HG02610 (cell line): Measurements from ENCODE around the gene UQCRHL.
"Not testable (repeated sequence)": the region's sequence is repeated elsewhere in the genome, so short reads cannot be mapped to it uniquely, and the experiment has no call there.

Experiments used
- ATAC-seq: cut with Tn5 transposase; IDR thresholded peaks from one replicate; pipeline ENCODE4 v1.9.1; 2021; ENCODE audit warnings: mild to moderate bottlenecking, moderate library complexity; ENCODE audit not compliant: unreplicated experiment

The UQCRHL gene

GRCh38 chr1:15835741-15836510 lies 28.5 kb upstream of the UQCRHL start:
- peak; percentile 37 for ATAC-seq

DNA sequence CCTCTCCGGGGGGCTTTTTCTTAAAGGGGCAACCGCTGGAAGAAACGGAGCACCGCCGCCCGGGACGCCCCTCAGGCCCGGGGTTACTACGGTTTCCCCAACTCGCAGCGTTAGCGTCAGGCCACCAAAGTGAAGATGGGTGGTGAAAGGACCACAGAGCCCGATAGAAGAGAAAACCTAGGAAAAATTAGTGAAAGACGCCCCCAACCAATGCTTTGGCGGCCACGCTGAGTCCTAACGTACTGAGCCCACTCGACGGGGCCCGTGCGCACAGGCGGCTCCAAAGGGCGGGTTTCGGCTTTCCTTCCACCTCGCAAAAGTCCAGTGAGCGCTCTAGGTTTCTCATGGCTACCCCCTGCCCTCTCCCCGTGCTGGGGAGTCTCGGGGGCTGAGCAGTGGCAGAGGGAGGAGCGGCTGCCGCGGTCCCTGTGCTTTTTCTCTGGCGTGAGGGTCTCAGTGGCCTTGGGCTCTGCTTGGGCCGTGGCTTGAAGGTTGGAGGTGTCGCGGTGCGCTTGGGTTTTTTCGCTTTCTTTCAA lies 27.8 kb upstream of the UQCRHL start:
- peak; percentile 1 for ATAC-seq

GRCh38 chr1:15834406-15835204 lies 27.2 kb upstream of the UQCRHL start:
- peak; percentile 43 for ATAC-seq

DNA sequence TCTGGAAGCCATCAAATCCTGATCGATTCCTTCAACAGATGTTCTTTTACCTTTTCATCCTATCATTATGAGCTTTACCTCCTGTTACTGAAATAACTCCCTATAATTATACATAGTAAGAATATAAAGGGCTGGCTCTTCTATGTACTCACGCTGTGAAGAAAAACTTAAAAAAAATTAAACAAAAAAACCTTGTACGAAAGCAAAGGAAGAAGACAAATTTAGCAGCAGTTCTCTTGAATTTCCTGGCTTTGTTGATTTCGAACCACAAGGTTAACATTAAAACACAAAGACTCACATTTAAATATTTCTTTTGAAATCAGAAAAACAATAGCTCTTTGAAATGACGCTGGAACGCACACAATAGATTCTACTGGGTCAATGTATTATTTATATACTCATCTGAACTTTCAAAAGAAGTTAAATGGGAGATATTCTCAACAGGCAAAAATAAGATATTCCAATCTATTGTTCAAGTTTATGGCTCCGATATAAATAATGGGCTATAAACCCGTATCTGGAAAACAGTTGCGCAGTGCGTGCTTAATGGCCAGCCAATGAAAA lies 26.5 kb upstream of the UQCRHL start:
- ATAC-seq: no peak

- ATAC-seq: no peak
These were observed 25.7 kb upstream of the UQCRHL start for GRCh38 chr1:15833069-15833679.

- no peak for ATAC-seq
These were observed 22.8 kb upstream of the UQCRHL start for GRCh38 chr1:15830258-15830657.

- ATAC-seq: not testable (repeated sequence)
These were observed 21.5 kb upstream of the UQCRHL start for GRCh38 chr1:15828931-15829330.

GRCh38 chr1:15827567-15827966 lies 20.1 kb upstream of the UQCRHL start:
- ATAC-seq: not testable (repeated sequence)

GRCh38 chr1:15826810-15827507 lies 19.5 kb upstream of the UQCRHL start:
- no peak for ATAC-seq

GRCh38 chr1:15825800-15826199 lies 18.4 kb upstream of the UQCRHL start:
- no peak for ATAC-seq

DNA sequence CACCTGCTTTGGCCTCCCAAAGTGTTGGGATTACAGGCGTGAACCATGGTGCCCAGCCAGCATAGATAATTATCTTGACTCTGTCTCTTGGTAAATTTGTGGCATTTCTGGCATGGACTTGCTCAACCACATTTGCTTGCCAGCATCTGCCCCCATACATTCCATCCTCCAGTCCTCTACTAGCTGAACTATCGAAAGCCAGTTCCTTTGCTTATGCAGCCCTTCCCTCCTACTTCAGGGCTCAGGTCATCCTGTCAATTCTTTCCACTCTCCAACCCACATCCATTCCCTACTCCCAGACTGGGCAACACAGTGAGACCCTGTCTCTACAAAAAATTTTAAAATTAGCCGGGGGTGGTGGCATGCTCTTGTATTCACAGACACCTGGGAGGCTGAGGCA lies 13.0 kb upstream of the UQCRHL start:
- no peak for ATAC-seq

DNA sequence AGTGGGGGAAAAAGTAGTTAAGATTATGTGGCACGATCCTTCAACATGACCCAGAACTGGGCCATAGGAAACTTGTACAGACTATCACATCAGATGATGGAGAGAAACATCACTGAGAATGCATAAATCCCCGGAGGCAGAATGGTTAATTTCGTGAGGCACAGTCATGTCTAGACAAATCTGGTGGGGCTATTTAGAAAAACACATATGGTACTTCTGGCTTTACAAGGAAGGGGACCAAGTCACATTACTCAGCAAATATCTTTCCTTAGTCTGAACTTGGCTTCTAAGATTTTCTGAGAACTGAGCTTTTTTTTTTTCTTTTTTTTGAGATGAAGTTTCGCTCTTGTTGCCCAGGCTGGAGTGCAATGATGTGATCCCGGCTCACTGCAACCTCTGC lies 9.2 kb upstream of the UQCRHL start:
- no peak for ATAC-seq

DNA sequence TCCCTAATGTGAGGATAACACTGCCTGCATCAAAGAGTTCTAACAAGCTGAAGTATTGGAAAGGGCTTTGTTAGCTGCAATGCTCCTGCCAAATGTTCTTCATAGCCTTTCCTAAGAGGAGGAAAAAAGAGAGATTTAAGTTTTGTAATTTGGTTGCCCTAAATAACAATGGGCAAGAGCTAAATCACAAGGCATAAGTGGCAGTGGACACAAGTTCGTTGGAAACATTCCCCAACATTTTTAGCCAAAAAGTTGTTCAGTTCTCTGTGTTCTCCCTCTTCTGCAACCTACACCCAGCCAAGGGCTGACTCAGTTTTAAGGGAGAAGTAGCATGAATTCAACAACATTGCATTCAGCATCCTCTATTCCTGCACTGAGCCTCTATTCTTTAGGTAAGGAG lies 2.6 kb upstream of the UQCRHL start:
- no peak for ATAC-seq

- ATAC-seq: no peak
These were observed 1.5 kb upstream of the UQCRHL start for GRCh38 chr1:15808955-15809354.

DNA sequence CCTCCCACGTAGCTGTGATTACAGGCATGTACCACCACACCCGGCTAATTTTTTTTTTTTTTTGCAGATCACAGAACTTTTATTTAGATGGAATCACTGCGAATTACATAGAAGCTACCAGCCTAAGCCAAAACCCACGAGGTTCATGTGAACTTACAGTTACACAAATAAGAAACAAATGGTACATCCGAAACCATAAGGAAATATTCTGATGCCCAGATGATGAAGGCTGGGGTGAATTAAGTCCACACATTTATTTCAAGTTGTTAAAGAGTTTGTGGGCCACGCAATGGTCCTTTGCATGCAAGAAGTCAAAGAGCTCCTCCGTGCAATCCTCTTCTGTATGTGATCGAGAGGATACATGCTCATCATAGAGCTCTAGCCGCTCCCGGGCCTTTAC lies 328 bp downstream of the UQCRHL start:
- ATAC-seq: no peak

- ATAC-seq: no peak
These were observed 3.4 kb downstream of the UQCRHL start for GRCh38 chr1:15804060-15804459.

DNA sequence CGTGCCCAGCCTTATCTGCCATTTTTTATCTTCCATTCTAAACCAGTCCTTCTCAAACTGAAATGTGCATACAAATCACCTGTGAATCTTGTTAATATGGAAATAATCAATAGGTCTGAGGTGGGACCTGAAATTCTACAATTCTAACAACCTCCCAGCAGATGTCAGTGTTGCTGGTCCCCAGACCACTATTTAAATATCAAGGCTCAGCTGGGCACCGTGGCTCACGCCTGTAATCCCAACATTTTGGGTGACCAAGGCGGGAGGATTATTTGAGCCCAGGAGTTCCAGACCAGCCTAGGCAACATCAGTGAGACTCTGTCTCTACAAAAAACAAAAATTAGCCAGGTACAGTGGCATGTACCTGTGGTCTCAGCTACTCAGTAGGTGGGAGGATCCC lies 4.1 kb downstream of the UQCRHL start:
- no peak for ATAC-seq

GRCh38 chr1:15802234-15802965 lies 5.0 kb downstream of the UQCRHL start:
- ATAC-seq: no peak

DNA sequence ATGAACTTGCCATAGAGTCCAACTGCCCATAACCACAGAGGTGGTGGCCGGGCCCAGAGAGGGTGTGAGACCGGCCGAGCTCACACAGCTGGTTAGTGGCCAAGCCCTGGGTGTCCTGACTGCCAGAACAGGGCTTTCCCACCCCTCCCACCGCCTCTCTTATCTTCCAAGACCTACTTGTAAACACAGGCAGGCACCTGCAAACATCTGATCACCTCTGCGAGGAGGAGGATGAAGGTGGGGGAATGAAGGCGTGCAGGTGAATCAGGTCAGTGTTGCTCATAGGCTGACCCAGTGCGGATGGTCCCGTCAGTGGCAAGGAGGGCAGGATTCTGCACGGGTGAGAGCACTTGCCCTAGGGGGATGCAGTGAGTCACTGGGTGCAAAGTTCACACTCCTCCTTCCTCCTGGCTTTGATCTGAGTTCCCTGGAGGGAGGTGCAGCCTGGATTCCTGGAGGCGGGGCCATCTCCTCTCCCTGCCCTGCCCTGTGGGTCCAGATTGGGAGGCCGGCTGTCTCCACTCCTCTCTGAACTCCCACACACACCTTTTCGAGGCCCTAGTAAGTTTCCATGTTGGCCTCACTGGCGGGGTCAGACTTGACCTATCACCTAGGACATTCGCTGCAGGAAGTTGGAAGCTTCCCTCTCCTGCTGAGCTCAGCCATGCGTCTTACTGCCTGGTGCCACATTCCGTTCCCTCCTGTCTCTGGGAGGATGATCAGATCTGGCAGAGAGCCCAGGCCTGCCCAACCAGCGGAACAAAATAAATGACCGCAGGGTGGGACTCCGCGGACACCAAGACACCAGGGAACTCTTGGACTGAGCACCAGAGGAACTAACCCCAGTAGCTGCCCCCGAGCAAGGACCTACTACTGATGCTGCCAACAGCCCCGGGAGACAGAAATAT lies 7.3 kb downstream of the UQCRHL start:
- ATAC-seq: no peak
